ENCODE results near the gene PTCH2. TPM values are rescaled to one million over a fixed set of nuclear protein-coding genes. Genes with fewer than 3 reads are reported as not detected.
A peak's percentile ranks its signal among the peaks of the same experiment; 100 is the strongest.

PTCH2 gene
- total RNA-seq, 2 donors from 2014 or later, result 0.32 to 31.9 TPM

DNA sequence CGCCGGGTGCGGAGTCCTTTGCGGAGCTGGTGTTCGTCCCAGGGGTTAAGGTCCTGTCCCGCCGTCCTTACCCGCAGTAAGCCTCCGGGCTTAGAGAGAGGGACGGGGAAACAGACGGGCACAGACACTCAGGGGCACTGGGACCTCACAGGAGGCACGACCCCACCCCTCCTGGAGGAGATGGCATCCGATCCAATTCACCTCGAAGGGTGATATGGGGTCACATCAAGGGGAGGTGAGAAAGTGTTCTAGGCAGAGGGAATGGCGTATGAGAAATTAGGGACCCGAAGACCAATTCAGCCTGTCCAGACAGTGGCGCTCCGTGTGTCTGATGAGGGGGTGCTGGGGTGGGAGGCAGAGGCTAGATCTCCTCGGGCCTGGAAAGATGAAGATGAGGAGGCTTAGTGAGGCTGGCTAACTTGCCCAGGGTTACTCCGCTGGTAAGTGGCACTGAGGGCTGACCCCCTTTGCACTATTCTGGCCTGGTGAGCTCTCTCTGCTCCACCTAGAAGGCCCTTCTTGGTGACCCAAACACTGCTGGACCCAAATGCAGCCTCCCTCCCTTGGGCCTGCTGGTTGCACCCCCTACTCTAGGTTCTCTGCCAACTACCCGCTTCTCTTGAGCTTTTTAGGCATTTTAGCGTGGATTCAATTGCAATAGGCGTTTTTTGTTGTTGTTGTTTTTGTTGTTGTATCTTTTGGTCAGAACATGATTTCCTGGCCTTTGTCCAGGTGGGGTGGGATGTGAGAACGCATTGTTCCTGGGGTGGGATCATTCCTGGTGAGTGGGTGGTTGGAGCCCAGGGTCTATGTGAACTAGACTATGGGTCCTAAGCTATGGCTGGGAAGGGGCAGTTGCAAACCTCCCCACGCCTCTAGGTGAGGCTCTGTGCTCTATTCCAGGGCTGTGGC is 22.5 kb downstream of the PTCH2 start:
- WGBS, result 29% methylated on average over 25 of the region's 25 CpGs
- no peak for DNase-seq (ENCODE audit: low spot score)

DNA sequence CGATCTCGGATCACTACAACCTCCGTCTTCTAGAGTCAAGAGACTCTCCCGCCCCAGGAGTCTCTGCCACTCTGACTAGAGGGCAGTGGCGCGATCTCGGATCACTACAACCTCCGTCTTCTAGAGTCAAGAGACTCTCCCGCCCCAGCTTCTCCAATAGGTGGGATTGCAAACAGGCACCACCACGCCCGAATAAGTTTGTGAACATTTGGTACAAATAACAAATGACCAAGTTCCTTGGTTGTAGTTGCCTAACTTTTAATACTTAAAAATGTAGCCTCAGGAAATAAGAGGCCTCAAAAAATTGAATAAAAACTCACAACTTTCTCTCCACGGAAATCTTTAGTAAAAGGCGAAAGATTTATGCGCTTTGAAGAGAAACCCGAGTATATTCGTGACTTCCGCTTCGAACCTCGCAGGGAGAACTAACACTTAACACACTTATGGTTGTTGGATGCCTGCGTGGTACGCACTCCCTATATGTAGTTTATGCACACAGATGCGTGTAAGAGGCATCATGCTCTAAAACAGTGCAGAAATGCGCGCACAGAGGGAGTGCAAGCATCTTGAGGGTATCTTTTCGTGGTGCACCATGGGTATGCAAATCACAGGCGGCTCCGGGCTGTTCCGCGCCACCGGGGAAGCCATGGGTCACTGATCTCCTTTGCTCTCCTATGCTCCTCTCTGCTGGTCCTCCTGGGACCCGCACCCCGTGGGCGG is 23.3 kb downstream of the PTCH2 start:
- peak overlapping the region; percentile 31 to 43 for H3K4me3 ChIP-seq
- no peaks in the 10 kb centered on the region for H3K27me3 ChIP-seq (replicated peaks; ENCODE audit: insufficient read depth)
- H3K4me1 ChIP-seq (replicated peaks), result no peaks in the 10 kb centered on the region
- no peaks in the 10 kb centered on the region for H3K9me3 ChIP-seq
- peak overlapping the region; percentile 86 to 88 for H3K27ac ChIP-seq
- no peaks in the 10 kb centered on the region for H3K36me3 ChIP-seq
- TF ChIP-seq POLR2AphosphoS5 (IDR thresholded peaks at IDR 0.05) (peak; percentile 86), POLR2A (IDR thresholded peaks at IDR 0.05) (peak; percentile 70)
- TF ChIP-seq, protein P1, sequence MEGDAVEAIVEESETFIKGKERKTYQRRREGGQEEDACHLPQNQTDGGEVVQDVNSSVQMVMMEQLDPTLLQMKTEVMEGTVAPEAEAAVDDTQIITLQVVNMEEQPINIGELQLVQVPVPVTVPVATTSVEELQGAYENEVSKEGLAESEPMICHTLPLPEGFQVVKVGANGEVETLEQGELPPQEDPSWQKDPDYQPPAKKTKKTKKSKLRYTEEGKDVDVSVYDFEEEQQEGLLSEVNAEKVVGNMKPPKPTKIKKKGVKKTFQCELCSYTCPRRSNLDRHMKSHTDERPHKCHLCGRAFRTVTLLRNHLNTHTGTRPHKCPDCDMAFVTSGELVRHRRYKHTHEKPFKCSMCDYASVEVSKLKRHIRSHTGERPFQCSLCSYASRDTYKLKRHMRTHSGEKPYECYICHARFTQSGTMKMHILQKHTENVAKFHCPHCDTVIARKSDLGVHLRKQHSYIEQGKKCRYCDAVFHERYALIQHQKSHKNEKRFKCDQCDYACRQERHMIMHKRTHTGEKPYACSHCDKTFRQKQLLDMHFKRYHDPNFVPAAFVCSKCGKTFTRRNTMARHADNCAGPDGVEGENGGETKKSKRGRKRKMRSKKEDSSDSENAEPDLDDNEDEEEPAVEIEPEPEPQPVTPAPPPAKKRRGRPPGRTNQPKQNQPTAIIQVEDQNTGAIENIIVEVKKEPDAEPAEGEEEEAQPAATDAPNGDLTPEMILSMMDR (IDR thresholded peaks at IDR 0.05), result no peak
- intact Hi-C loops (cut with DNase I), result loop anchor here (10.0 kb wide), 1 partner anchor 485 kb away; no protein-coding TSS in a partner anchor
- WGBS, result 4% methylated on average over 33 of the region's 33 CpGs
- peak; percentile 56 for DNase-seq (ENCODE audit: low spot score)

More for the DNA sequence above, 22.5 kb downstream of the PTCH2 start:
- intact Hi-C loops (cut with DNase I), result loop anchor here (10.0 kb wide), 1 partner anchor 484 kb away; no protein-coding TSS in a partner anchor
- Histone ChIP-seq H3K27ac (peak overlapping the region; percentile 86 to 88), H3K9me3 (no peaks in the 10 kb centered on the region), H3K36me3 (no peaks in the 10 kb centered on the region), H3K4me1 (replicated peaks) (no peaks in the 10 kb centered on the region), H3K4me3 (peak overlapping the region; percentile 31 to 43), H3K27me3 (replicated peaks; ENCODE audit: insufficient read depth) (no peaks in the 10 kb centered on the region)
- TF ChIP-seq POLR2A (IDR thresholded peaks at IDR 0.05), result no peak
- TF ChIP-seq, protein P1 (IDR thresholded peaks at IDR 0.05), result no peak
- no peak for TF ChIP-seq POLR2AphosphoS5 (IDR thresholded peaks at IDR 0.05)

DNA sequence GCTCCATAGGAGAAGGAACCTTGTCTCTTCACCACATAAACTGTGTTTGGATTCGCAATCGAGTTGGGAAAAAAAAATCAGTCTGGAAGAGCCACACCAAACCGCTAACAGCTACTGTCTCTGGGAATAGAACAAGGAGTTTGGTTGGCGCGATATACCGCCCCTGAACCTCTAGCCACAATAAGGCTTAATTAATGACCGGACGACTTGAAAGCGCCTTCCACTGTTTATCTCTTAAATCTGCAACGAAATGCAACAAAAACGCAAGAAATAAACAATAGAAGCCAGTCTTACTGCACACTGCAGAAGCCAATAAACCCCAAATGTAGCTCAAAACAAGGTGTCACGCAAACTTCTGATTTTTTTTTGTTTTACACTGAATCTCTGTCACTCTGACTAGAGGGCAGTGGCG is 23.9 kb downstream of the PTCH2 start:
- Histone ChIP-seq H3K4me1 (replicated peaks) (no peaks in the 10 kb centered on the region), H3K4me3 (peak overlapping the region; percentile 31 to 43), H3K9me3 (no peaks in the 10 kb centered on the region), H3K27me3 (replicated peaks; ENCODE audit: insufficient read depth) (no peaks in the 10 kb centered on the region), H3K27ac (peak overlapping the region; percentile 86 to 88), H3K36me3 (no peaks in the 10 kb centered on the region)
- 2% methylated on average over 13 of the region's 13 CpGs for WGBS
- no peak for DNase-seq (ENCODE audit: low spot score)
- intact Hi-C loops (cut with DNase I), result no loop called here
- TF ChIP-seq POLR2AphosphoS5 (IDR thresholded peaks at IDR 0.05), result no peak
- TF ChIP-seq POLR2A (IDR thresholded peaks at IDR 0.05), result no peak
- TF ChIP-seq, protein P1 (IDR thresholded peaks at IDR 0.05), result no peak

DNA sequence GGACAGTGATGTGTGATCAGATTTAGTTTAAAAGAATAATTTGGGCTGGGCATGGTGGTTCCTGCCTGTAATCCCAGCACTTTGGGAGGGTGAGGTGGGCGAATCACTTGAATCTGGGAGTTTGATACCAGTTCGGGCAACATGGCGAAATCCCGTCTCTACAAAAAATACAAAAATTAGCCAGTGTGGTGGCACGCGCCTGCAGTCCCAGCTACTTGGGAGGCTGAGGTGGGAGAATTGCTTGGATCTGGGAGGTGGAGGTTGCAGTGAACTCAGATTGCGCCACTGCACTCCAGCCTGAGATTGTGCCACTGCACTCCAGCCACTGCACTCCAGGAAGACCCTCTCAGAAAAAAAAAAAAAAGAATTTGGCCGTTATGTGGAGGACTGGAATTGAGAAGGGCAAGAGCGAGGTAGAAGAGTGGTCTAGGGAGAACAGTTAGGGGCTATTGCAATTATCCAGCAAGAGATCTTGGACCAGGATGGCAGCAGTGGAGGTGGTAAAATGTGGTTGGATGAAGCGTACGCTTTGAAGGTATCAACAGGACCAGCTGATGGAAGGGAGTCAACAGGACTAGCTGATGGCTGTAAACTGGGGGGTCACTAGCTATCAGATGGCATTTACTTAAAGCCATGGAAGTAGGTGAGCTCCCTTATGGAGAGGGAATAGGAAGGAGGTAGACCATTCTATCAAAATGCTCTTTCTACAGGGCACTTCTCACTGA is 25.1 kb downstream of the PTCH2 start:
- Histone ChIP-seq H3K27ac (no peak overlapping the region), H3K4me3 (no peak overlapping the region), H3K27me3 (replicated peaks; ENCODE audit: insufficient read depth) (no peaks in the 10 kb centered on the region), H3K4me1 (replicated peaks) (no peaks in the 10 kb centered on the region), H3K36me3 (no peaks in the 10 kb centered on the region), H3K9me3 (no peaks in the 10 kb centered on the region)
- TF ChIP-seq, protein P1 (IDR thresholded peaks at IDR 0.05), result no peak
- no peak for TF ChIP-seq POLR2A (IDR thresholded peaks at IDR 0.05)
- TF ChIP-seq POLR2AphosphoS5 (IDR thresholded peaks at IDR 0.05), result no peak
- no peak for DNase-seq (ENCODE audit: low spot score)
- intact Hi-C loops (cut with DNase I), result no loop called here
- 97% methylated on average over 11 of the region's 11 CpGs for WGBS

Measured in prostate gland (tissue), 2 donors.